ENCODE results near the gene MYO3A. TPM values are rescaled to one million over a fixed set of nuclear protein-coding genes. Genes with fewer than 3 reads are reported as not detected.

Gene MYO3A
- polyA plus RNA-seq, 3 donors = not detected

DNA sequence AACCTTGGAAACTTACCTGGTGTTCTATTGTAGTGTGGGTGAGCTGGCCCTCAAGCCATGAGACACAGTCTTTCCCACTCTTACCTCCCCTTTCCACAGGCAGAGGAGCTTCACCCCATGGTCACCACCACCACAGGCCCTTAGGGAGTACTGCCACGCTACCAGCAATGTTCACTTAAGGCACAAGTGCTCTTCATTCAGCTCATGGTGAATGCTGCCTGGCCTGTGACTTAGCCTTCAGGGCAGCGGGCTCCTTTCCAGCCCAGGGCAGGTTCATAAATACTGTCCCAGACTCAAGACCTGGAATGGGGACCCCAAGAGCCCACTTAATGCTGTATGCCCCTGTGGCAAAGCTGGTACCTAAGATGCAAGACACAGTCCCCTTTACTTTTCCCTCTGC is 109.4 kb downstream of the MYO3A start:
- Histone ChIP-seq H3K79me2 (ENCODE audit: insufficient read depth, low read length) (no peaks in the 10 kb centered on the region), H3K36me3 (replicated peaks in 1 of 2; ENCODE audit: control insufficient read depth in 1 of 2, insufficient read depth in 2 of 2, low read length in 2 of 2) (no peaks in the 10 kb centered on the region), H3K27me3 (ENCODE audit: control insufficient read depth in 2 of 2, insufficient read depth in 2 of 2, low read length in 2 of 2) (no peaks in the 10 kb centered on the region), H3K27ac (ENCODE audit: low read depth in 1 of 2, low read length in 2 of 2) (no peak overlapping the region), H2AFZ (ENCODE audit: insufficient read depth, low read depth, low read length, poor library complexity, severe bottlenecking) (no peak overlapping the region), H3K4me2 (replicated peaks; ENCODE audit: extremely low read depth, low read length, poor library complexity, severe bottlenecking) (no peak overlapping the region), H3K9ac (ENCODE audit: insufficient read depth, low read length, poor library complexity, severe bottlenecking) (no peak overlapping the region), H3K9me3 (replicated peaks in 1 of 2; ENCODE audit: control insufficient read depth in 1 of 2, insufficient read depth in 1 of 2, low read length in 2 of 2) (no peaks in the 10 kb centered on the region), H4K20me1 (ENCODE audit: insufficient read depth, low read length) (no peaks in the 10 kb centered on the region), H3K4me1 (ENCODE audit: control insufficient read depth in 1 of 2, insufficient read depth in 2 of 2, low read length in 2 of 2) (no peaks in the 10 kb centered on the region), H3K4me3 (replicated peaks in 1 of 3; ENCODE audit: low read depth in 2 of 3, low read length in 3 of 3) (no peak overlapping the region)
- H3K36me3 Mint-ChIP-seq = no peaks in the 10 kb centered on the region
- intact Hi-C loops (cut with micrococcal nuclease) = no loop called here
- no peak for TF ChIP-seq CTCF (IDR thresholded peaks at IDR 0.05)
- H3K9me3 Mint-ChIP-seq = peaks cover 0 to 12% (median 3%) of the 10 kb centered on the region in 7 donors
- no peak overlapping the region for H3K4me3 Mint-ChIP-seq
- no peak for DNase-seq
- peaks cover 0 to 2% (median 0%) of the 10 kb centered on the region in 3 donors for H3K27me3 Mint-ChIP-seq (ENCODE audit: low read depth in 3 of 3)
- H3K4me1 Mint-ChIP-seq = no peaks in the 10 kb centered on the region
- 88% methylated on average over 2 of the region's 2 CpGs for whole genome bisulfite sequencing (ENCODE audit: insufficient coverage)
- H3K27ac Mint-ChIP-seq = no peak overlapping the region

- DNase-seq = no peak
- 92% methylated on average over 3 of the region's 3 CpGs for WGBS (ENCODE audit: insufficient coverage)
- H3K4me2 ChIP-seq (replicated peaks; ENCODE audit: extremely low read depth, low read length, poor library complexity, severe bottlenecking) = no peak overlapping the region
- no peaks in the 10 kb centered on the region for H3K4me1 ChIP-seq (ENCODE audit: control insufficient read depth in 1 of 2, insufficient read depth in 2 of 2, low read length in 2 of 2)
- H3K9me3 ChIP-seq (replicated peaks in 1 of 2; ENCODE audit: control insufficient read depth in 1 of 2, insufficient read depth in 1 of 2, low read length in 2 of 2) = no peaks in the 10 kb centered on the region
- H3K27ac Mint-ChIP-seq = no peak overlapping the region
- no peaks in the 10 kb centered on the region for H3K36me3 ChIP-seq (replicated peaks in 1 of 2; ENCODE audit: control insufficient read depth in 1 of 2, insufficient read depth in 2 of 2, low read length in 2 of 2)
- H3K27ac ChIP-seq (ENCODE audit: low read depth in 1 of 2, low read length in 2 of 2) = no peak overlapping the region
- H2AFZ ChIP-seq (ENCODE audit: insufficient read depth, low read depth, low read length, poor library complexity, severe bottlenecking) = no peak overlapping the region
- no peaks in the 10 kb centered on the region for H4K20me1 ChIP-seq (ENCODE audit: insufficient read depth, low read length)
- H3K9me3 Mint-ChIP-seq = peaks cover 0 to 8% (median 3%) of the 10 kb centered on the region in 7 donors
- no peak for TF ChIP-seq CTCF (IDR thresholded peaks at IDR 0.05)
- no peak overlapping the region for H3K4me3 ChIP-seq (replicated peaks in 1 of 3; ENCODE audit: low read depth in 2 of 3, low read length in 3 of 3)
- intact Hi-C loops (cut with micrococcal nuclease) = no loop called here
- H3K4me3 Mint-ChIP-seq = no peak overlapping the region
- peaks cover 1 to 2% (median 2%) of the 10 kb centered on the region in 3 donors for H3K27me3 Mint-ChIP-seq (ENCODE audit: low read depth in 3 of 3)
- H3K9ac ChIP-seq (ENCODE audit: insufficient read depth, low read length, poor library complexity, severe bottlenecking) = no peak overlapping the region
- H3K36me3 Mint-ChIP-seq = no peaks in the 10 kb centered on the region
- H3K79me2 ChIP-seq (ENCODE audit: insufficient read depth, low read length) = no peaks in the 10 kb centered on the region
- H3K4me1 Mint-ChIP-seq = no peaks in the 10 kb centered on the region
- H3K27me3 ChIP-seq (ENCODE audit: control insufficient read depth in 2 of 2, insufficient read depth in 2 of 2, low read length in 2 of 2) = no peaks in the 10 kb centered on the region
These were observed 110.2 kb downstream of the MYO3A start for GRCh38 chr10:26044141-26044749.
